ACC112 (cell line): ENCODE measurements around the gene BMERB1.
A peak's percentile ranks its signal among the peaks of the same experiment; 100 is the strongest.
"Not testable (repeated sequence)": the region's sequence is repeated elsewhere in the genome, so short reads cannot be mapped to it uniquely, and the experiment has no call there.

Experiments used
- H2AFZ ChIP-seq: fragments of 200-600 bp; sonication (generic); one replicate; pipeline ENCODE4 v1.6.0; 2017; ENCODE audit warnings: antibody characterized with exemption, low read length; ENCODE audit not compliant: unreplicated experiment
- H3K27ac ChIP-seq: fragments of 200-600 bp; sonication (generic); 2 replicates; pipeline ENCODE4 v1.5.1; 2014; ENCODE audit warnings: low read depth, mild to moderate bottlenecking, antibody characterized with exemption, low read length, moderate library complexity
- H3K27me3 ChIP-seq: fragments of 200-600 bp; sonication (generic); 2 replicates; pipeline ENCODE4 v1.6.1; 2014; ENCODE audit warnings: mild to moderate bottlenecking, antibody characterized with exemption, low read length, moderate library complexity, mixed read lengths; ENCODE audit not compliant: insufficient read depth
- H3K36me3 ChIP-seq: fragments of 200-600 bp; sonication (generic); 2 replicates; pipeline ENCODE4 v1.6.1; 2016; ENCODE audit warnings: mild to moderate bottlenecking, antibody characterized with exemption, low read length, moderate library complexity, mixed read lengths; ENCODE audit not compliant: insufficient read depth
- H3K4me1 ChIP-seq: fragments of 200-600 bp; sonication (generic); one replicate; pipeline ENCODE4 v1.6.1; 2016; ENCODE audit warnings: low read length, mixed read lengths; ENCODE audit not compliant: insufficient read depth, unreplicated experiment, control insufficient read depth
- H3K4me3 ChIP-seq: fragments of 200-600 bp; sonication (generic); 2 replicates; pipeline ENCODE4 v1.5.1; 2014; ENCODE audit warnings: mild to moderate bottlenecking, low read depth, low read length
- H3K79me2 ChIP-seq: fragments of 200-600 bp; sonication (generic); one replicate; pipeline ENCODE4 v1.6.0; 2016; ENCODE audit warnings: low read length; ENCODE audit not compliant: control insufficient read depth, unreplicated experiment, insufficient read depth

BMERB1 gene

GRCh38 chr16:15602285-15603044 lies 168.1 kb downstream of the BMERB1 start:
- Histone ChIP-seq H3K4me3 (no peak overlapping the region), H2AFZ (no peak overlapping the region), H3K4me1 (peaks cover 1% of the 10 kb centered on the region), H3K27ac (no peak overlapping the region), H3K36me3 (peaks cover 31% of the 10 kb centered on the region), H3K27me3 (no peaks in the 10 kb centered on the region), H3K79me2 (no peaks in the 10 kb centered on the region)

DNA sequence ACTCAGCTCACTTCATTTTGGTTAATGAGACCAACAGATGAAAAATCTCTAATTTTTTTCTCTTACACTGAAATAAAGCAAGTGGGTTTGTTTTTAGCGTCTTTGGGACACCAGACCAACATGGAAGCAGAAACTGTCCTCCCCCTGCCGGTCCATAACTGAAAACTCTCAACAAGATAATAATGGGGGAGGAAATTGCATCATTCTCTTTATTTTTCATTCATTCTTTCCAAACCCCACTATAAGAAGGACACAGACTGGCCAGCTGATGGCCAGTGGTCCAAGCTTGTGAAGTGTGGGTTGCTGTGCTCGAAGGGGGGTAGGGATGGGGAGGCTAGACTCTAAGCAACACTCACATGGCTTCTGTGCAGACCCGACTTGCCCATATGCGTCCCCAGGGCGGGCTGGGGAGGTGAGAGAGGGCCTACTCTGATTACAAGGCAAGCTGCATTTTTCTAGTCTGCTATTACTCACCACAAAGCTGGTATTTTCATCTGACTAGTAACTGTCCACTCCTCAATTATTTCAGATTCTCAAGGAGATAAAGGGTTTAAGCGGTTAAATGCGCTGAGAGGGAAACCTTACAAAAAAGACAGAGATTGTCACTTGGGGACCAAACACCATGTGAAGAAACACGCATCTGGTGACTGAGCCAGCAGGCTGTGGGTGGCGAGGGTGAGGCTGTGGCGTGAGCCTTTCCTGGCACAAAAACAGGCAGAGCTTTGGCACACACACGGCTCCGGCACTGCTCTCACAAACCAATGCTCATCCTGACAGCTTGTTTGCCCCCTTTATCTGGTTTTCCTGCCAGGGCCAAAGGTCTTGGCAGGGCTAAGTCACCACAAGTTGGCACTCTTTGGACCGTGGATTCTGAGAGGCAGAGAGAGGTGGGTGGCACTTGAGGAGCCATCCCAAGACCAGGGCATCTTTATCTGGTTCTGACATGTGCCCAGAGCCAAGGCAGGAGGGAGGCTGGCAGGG lies 170.4 kb downstream of the BMERB1 start:
- Histone ChIP-seq H3K79me2 (no peaks in the 10 kb centered on the region), H3K4me3 (no peak overlapping the region), H3K36me3 (peaks cover 31% of the 10 kb centered on the region), H3K4me1 (peaks cover 9% of the 10 kb centered on the region), H3K27ac (no peak overlapping the region), H3K27me3 (no peaks in the 10 kb centered on the region), H2AFZ (no peak overlapping the region)

DNA sequence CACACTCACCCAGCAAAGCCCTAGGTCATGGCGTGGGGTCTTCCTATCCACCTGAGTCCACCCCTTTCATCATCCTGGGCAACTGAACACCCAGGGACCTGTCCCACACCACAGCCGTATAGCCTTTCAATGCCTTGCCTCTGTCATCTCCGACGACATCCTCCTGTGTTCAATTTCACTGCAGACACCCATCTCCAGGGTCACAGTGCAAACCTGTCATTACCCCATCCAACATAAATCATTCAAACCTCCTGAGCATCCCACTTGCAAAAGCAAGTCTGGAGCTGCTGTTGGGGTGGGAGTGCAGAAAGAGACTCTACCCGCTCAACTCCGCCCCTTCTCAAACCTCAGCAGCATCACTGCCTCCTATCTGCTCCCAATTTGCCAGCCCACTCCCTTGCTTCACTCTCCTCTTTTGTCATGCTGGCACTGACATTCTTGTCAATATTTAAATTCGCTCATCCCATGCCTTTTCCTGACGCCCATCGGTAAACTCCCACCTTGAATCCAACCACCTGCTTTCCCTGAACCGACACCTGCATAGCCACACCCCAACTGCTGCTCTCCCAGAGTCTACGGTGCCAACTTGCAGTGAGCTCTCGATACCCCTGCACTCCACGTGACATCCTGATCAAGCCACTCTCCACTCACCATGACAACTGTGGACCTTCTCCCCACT lies 171.6 kb downstream of the BMERB1 start:
- Histone ChIP-seq H3K27ac (no peak overlapping the region), H2AFZ (no peak overlapping the region), H3K79me2 (no peaks in the 10 kb centered on the region), H3K27me3 (no peaks in the 10 kb centered on the region), H3K4me3 (no peak overlapping the region), H3K4me1 (peaks cover 9% of the 10 kb centered on the region), H3K36me3 (peaks cover 41% of the 10 kb centered on the region)

GRCh38 chr16:15606518-15607220 lies 172.3 kb downstream of the BMERB1 start:
- Histone ChIP-seq H3K4me3 (no peak overlapping the region), H3K79me2 (no peaks in the 10 kb centered on the region), H3K36me3 (peaks cover 45% of the 10 kb centered on the region), H3K27ac (no peak overlapping the region), H2AFZ (no peak overlapping the region), H3K27me3 (no peaks in the 10 kb centered on the region), H3K4me1 (peaks cover 9% of the 10 kb centered on the region)

GRCh38 chr16:15607221-15607699 lies 172.9 kb downstream of the BMERB1 start:
- H2AFZ ChIP-seq, H3K27me3 ChIP-seq, H3K4me1 ChIP-seq, H3K79me2 ChIP-seq, H3K27ac ChIP-seq, H3K4me3 ChIP-seq: not testable (repeated sequence)
- H3K36me3 ChIP-seq, result peaks cover 44% of the 10 kb centered on the region

DNA sequence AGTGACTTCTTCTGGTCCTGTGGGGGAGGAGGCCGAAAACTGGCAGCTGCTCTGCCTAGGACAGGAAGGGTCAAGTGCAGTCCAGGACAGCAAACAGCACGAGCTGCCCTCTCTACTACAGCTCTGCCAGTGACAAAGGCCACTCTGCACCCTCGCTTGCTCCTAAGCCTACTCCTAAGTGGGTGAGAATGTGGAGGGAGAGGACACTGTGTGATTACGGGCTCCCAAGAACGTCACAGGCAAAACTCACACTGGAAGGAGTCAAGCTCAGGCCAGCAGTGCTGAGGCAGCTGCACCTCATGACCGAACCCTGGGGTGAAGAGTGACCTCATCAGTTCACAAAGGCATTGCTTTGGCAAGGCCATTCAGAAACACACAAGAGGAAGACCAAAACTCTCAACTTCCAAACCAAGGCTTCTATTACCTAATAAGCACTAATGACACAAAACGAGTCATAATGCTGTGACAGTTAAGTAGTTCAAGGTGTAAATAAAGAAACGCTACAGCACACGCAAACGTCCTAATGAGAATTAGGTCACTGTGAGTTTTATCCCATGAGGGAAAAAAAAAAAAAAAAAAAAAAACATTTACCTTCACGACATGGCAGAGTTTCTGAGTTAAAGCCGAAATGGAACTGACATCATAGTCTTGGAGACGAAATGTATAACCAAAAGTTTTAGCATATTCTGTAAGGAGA lies 173.5 kb downstream of the BMERB1 start:
- Histone ChIP-seq H3K27me3 (no peaks in the 10 kb centered on the region), H3K4me1 (peaks cover 9% of the 10 kb centered on the region), H2AFZ (no peak overlapping the region), H3K27ac (peak overlapping the region; percentile 4; the same call in 1 of the 2 replicates), H3K79me2 (no peaks in the 10 kb centered on the region), H3K36me3 (peaks cover 44% of the 10 kb centered on the region), H3K4me3 (no peak overlapping the region)

DNA sequence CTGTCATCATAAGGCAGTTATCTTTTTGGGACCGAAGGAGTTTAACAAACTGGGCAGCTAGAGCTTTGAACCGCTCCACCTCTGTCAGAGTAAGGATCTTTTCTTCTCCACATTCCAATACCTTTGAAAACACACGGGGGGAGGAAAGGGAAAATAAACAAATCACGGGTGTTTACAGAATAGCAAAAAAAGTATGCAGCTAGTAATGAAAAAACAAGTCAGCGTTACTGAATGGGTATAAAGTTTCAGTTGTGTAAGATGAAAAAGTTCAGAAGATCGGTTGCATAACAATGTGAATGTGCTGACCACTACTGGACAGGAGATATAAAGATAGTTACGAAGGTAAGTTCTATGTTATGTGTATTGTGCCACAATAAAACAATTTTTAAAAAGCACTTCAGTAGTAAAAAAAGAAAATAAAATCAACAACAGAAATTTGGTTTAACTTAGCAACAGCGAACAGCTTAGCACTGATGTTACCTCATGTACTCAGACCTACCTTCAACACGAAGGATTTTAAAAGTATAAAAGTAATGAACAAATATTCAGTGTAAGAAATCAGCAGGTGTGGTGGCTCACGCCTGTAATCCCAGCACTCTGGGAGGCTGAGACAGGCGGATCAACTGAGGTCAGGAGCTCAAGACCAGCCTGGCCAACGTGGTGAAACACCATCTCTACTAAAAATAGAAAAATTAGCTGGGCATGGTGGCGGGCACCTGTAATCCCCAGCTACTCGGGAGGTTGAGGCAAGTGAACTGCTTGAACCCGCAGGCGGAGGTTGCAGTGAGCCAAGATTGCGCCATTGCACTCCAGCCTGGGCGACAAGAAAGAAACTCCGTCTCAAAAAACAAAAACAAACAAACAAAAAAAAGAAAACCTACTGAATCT lies 174.3 kb downstream of the BMERB1 start:
- no peaks in the 10 kb centered on the region for H3K79me2 ChIP-seq
- no peak overlapping the region for H3K4me3 ChIP-seq
- peaks cover 36% of the 10 kb centered on the region for H3K36me3 ChIP-seq
- peak overlapping the region; percentile 4; the same call in 1 of the 2 replicates for H3K27ac ChIP-seq
- no peak overlapping the region for H2AFZ ChIP-seq
- no peaks in the 10 kb centered on the region for H3K27me3 ChIP-seq
- peaks cover 9% of the 10 kb centered on the region for H3K4me1 ChIP-seq

- Histone ChIP-seq H3K27ac (no peak overlapping the region), H3K79me2 (no peaks in the 10 kb centered on the region), H3K4me3 (no peak overlapping the region), H3K36me3 (peaks cover 30% of the 10 kb centered on the region), H3K4me1 (peaks cover 9% of the 10 kb centered on the region), H2AFZ (no peak overlapping the region), H3K27me3 (no peaks in the 10 kb centered on the region)
Observed at GRCh38 chr16:15609286-15609649, 174.9 kb downstream of the BMERB1 start.

DNA sequence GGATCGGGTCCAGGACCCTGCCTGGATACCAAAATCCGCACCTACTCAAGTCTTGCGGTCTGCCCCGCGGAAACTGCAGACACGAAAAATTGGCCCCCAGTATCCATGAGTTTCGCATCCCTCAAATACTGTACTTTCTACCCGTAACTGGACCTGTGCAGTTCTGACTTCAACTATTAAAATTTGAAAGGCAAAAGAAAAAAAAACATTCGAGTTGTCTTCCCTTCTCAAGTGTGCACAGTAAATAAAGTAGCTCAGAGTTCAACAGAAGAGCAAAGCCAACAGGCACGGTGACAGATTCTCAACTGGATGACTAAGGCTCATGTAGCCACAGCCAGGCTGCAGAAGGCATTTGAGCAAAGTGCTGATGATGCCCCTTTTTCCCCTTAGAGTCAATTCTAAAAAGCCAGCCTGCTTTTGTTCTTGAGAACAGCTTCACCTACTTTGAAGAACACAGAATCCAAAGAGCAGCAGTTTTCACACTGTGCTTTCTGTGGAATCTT lies 176.0 kb downstream of the BMERB1 start:
- H2AFZ ChIP-seq, result no peak overlapping the region
- no peaks in the 10 kb centered on the region for H3K79me2 ChIP-seq
- H3K27ac ChIP-seq, result no peak overlapping the region
- H3K36me3 ChIP-seq, result peaks cover 25% of the 10 kb centered on the region
- no peak overlapping the region for H3K4me3 ChIP-seq
- H3K27me3 ChIP-seq, result no peaks in the 10 kb centered on the region
- peaks cover 9% of the 10 kb centered on the region for H3K4me1 ChIP-seq
